Subcutaneous adipose tissue (tissue), 4 donors: ENCODE results near the gene SGMS1. TPM values are rescaled to one million over a fixed set of nuclear protein-coding genes. Genes with fewer than 3 reads are reported as not detected.

ENCODE experiments used
- total RNA-seq, 4 donors: library from RNA; depleted of rRNA; stranded (reverse); fragments of >200 nt; gene quantifications; one replicate each; pipeline ENCODE4 v1.1.0, GENCODE V29; 2016
- TF ChIP-seq, protein P1 (sequence below): fragments of 450-650 bp; IDR thresholded peaks from one replicate; pipeline ENCODE4 v1.5.1; 2016; ENCODE audit warnings: low read depth, mild to moderate bottlenecking, control low read depth, antibody characterized with exemption, moderate library complexity

Gene SGMS1
- total RNA-seq, 4 donors from 2014 or later, result 63.9 to 117 (median 87.4) TPM

DNA sequence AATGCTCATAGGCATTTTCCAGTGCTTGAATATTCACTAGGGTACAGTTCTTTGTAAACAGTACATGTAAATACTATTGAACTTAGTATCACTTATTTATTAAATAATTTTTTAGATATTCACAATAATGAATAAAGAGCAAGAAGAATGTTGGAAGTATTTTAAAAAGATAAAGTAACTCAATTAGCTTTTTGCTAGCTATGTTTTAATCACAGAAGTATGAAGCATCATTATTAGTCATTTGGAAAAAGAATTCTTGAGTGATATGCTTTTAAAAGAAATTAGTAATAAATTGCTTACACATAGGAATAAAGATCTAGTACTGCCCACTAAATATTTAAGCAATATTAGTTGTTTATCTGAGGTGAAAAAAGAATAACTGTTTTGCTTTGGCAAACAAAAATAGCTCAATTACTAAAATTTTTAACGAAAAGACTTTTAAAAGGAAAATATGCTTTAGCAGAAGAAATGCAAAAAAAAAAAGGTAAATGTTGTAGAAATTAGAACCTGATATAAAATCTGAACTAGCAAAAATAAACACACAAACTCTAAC is 66.5 kb downstream of the SGMS1 start:
- TF ChIP-seq, protein P1, sequence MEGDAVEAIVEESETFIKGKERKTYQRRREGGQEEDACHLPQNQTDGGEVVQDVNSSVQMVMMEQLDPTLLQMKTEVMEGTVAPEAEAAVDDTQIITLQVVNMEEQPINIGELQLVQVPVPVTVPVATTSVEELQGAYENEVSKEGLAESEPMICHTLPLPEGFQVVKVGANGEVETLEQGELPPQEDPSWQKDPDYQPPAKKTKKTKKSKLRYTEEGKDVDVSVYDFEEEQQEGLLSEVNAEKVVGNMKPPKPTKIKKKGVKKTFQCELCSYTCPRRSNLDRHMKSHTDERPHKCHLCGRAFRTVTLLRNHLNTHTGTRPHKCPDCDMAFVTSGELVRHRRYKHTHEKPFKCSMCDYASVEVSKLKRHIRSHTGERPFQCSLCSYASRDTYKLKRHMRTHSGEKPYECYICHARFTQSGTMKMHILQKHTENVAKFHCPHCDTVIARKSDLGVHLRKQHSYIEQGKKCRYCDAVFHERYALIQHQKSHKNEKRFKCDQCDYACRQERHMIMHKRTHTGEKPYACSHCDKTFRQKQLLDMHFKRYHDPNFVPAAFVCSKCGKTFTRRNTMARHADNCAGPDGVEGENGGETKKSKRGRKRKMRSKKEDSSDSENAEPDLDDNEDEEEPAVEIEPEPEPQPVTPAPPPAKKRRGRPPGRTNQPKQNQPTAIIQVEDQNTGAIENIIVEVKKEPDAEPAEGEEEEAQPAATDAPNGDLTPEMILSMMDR, result no peak

DNA sequence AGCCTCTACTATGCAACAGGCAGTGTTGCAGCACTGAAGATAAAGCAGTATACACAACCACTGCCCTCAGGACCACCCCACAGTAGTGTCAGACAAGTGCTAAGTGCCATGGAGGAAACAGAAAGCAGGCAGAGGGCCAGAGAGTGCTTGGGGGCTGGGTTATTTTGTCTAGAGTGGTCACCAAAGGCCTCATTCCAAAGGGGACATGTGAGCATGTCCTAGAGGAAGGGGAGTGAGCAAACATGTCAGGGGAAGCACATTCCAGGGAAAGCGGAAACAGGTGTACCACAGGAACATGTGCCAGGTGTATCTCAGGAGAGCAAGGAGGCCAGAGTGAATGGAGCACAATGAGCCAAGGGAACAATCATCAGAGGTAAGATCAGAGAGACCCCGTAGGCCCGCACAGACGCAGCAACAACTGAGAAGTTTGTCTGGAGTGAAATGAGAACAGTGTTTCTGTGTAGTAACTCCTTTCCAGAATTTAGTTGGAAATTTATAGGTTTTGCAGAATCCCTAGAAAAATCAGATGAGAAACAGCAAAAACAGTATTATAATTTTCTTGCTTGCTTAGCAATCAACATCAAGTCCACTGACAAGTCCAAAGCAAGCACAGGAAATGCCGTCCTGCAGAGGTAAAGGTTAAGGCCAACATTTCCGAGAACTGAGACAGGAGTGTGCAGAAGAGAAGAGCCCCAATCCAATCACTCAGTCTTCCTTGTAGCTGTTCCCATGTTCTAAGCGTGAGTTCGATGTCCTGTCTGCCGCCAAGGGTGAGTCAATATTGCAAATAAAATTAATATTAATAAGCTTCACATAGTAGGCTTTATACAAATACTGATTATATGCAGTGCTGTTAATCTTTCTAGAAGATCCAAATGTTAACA is 67.3 kb downstream of the SGMS1 start:
- TF ChIP-seq, protein P1, result no peak

DNA sequence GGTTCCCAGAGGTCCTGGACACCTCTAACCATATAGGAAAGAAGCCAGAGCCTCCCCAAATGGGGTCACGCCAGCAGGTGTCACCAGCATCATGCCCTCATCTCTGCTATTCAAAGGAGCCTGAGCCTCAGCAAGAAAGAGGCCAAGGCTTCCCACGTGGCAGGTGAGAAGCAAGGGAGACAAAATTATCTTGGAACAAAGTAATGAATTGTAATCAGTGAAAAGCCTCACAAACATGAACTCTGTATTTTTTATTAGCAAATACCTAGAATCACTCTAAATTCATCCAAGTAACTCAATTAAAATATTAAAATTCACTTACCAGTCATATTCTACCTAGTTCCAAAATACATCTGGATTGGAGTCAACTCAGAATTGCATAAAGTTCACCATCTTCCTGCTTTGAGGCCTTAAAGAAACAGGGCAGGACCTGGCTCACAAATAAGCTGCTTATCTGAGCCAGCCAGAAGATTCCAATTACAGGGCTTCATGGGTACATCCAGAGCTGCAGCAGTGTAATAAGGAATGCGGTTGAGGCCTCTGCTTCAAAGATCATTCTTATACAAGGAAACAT is 68.7 kb downstream of the SGMS1 start:
- TF ChIP-seq, protein P1, result no peak

DNA sequence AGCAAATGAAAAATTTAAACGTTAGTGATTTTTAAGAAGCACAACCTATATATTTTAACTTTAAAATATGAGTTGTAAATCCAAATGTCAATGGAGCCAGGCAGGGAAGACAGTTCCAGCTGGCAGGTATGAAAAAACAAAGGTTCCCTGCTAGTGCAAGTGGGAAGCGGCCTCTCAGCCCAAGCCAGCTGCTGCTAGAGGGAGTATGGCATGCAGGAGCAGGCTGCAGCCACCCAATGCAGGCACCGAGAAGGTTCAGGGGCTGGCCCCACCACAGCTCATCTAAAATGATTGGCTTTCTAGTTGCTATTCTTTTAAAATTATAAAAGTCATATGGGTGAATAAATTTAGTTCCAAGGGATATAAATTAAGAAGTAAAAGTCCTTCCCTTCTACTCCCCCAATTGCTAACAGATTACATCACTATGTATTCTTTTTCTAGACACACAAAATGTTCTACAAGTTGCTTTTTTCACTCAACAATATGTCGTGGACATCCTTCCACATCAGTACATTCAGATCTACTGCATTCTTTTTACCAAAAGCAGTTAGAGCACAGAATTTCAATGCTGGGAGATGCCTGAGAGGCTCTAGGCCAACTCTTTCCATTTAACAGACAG is 69.3 kb downstream of the SGMS1 start:
- TF ChIP-seq, protein P1, result no peak

DNA sequence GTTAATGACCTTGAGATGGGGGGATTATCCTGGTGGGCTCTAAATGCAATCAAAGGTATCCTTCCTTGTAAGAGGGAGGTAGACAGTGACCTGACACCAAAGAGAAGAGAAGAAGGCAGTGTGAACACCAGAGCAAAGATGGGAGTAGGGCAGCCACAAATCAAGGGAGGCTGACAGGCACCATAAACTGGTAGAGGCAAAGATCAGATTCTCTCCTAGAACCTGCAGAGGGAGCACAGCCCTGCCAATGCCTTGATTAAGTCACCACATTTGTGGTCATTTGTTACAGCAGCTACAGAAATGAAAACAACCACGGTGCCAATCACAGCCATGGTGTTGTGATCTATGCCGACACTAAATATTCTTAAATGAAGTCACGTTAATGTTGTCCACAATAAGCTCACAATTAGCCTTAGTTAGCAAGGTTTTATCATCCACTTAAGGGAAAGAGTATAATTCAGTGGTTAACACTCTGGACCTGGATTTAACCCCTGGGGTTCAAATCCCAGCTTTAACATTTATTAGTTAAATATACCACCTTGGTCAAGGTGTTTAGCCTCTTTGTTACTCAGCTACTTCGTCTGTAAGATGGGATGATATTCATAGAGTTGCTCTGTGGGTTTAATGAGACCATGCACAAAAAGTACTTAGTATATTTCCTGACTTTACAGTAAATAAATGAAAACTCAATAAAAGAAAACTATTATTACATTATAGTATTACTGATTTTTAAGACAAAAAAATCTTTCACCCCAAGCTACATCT is 70.8 kb downstream of the SGMS1 start:
- TF ChIP-seq, protein P1, result no peak

DNA sequence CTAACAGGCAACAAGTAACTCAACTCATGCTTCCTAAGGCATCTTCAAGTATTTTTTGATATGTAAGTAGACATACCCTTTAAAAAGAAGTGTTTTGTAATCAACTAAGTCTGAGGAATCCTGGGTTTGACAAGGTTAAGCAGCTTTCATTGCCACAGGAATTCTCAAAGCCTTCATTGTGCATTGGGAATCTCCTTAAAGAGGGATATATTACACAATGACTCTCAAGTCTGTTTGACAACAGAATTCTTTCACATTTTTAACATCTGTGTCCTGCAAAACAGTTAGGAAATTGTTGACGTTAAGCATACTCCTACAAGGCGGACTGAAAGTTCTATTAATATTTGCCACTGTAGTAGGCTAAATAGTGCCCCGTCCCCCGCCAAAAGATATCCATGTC is 71.4 kb downstream of the SGMS1 start:
- TF ChIP-seq, protein P1, result no peak
